Thoracic aorta (tissue), 2 donors: ENCODE results near the gene IFIT3. TPM values are rescaled to one million over a fixed set of nuclear protein-coding genes. Genes with fewer than 3 reads are reported as not detected.

ENCODE experiments used
- ATAC-seq: fragments of 150-250 bp; one replicate; pipeline ENCODE4 v1.8.0; 2017; ENCODE audit warnings: low read depth; ENCODE audit not compliant: insufficient number of reproducible peaks, low FRiP score
- DNase-seq: peaks from one replicate; pipeline ENCODE4 v3.0.0-alpha.2; 2020; ENCODE audit warnings: low spot score
- H3K27ac ChIP-seq, 2 donors: fragments of 200-600 bp; sonication (generic); 1 replicate in 1 of 2; 2 replicates in 1 of 2; pipeline ENCODE4 v1.5.1; 2016; ENCODE audit warnings: mild to moderate bottlenecking in 2 of 2, moderate library complexity in 2 of 2
- H3K27me3 ChIP-seq: fragments of 200-600 bp; sonication (generic); replicated peaks from 2 replicates; pipeline ENCODE4 v1.6.0; 2016; ENCODE audit warnings: mild to moderate bottlenecking; ENCODE audit not compliant: insufficient read depth
- H3K36me3 ChIP-seq: fragments of 200-600 bp; sonication (generic); one replicate; pipeline ENCODE4 v1.5.1; 2016
- H3K4me1 ChIP-seq, 2 donors: fragments of 200-600 bp; sonication (generic); 1 replicate in 1 of 2; 2 replicates in 1 of 2; pipeline versions ENCODE4 v1.5.1 to v1.6.0; 2016; ENCODE audit warnings: low read depth in 2 of 2, mild to moderate bottlenecking in 1 of 2; ENCODE audit not compliant: control insufficient read depth in 1 of 2
- H3K4me3 ChIP-seq: fragments of 200-600 bp; sonication (generic); 2 replicates; pipeline ENCODE4 v1.5.1; 2016; ENCODE audit warnings: mild to moderate bottlenecking
- H3K9me3 ChIP-seq: fragments of 200-600 bp; sonication (generic); 2 replicates; pipeline ENCODE4 v1.5.1; 2016
- total RNA-seq, 2 donors: library from RNA; depleted of rRNA; stranded (reverse); fragments of >200 nt; gene quantifications; one replicate each; pipeline versions ENCODE4 v1.1.0 to v1.2.3, GENCODE V29; 2016
- TF ChIP-seq, protein P1 (sequence below): fragments of 200-600 bp; sonication (generic); IDR thresholded peaks from one replicate; pipeline ENCODE4 v1.5.1; 2019; ENCODE audit warnings: antibody characterized with exemption

IFIT3 gene
- total RNA-seq, 2 donors from 2014 or later, result 9.6 to 22.7 TPM

DNA sequence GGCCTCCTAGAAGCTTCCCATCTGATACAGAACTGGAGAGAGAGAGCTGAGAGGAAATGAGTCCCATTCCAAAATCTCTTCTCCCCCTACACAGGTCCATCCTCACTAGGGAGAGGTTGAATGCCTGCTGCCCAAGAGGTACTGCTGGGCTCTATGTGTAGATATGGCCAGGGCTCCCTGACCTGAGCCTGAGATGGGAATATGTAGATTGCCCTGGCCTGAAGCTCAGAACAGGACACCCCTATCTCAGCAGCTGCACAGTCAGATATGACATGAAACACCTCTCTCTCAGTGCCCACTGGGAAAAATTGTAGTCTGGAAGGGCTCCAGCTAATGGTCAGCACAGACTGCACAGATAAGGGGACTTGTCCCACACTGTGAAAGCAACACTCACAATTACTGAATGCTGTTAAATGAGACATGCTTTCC, 46.9 kb downstream of the IFIT3 start:
- ATAC-seq, result peak; percentile 17
- no peaks in the 10 kb centered on the region for H3K9me3 ChIP-seq
- DNase-seq, result no peak
- H3K27ac ChIP-seq, result peak overlapping the region; percentile 79 to 92
- H3K27me3 ChIP-seq, result no peaks in the 10 kb centered on the region
- no peaks in the 10 kb centered on the region for H3K36me3 ChIP-seq
- peak overlapping the region; percentile 39 for H3K4me3 ChIP-seq
- TF ChIP-seq, protein P1, sequence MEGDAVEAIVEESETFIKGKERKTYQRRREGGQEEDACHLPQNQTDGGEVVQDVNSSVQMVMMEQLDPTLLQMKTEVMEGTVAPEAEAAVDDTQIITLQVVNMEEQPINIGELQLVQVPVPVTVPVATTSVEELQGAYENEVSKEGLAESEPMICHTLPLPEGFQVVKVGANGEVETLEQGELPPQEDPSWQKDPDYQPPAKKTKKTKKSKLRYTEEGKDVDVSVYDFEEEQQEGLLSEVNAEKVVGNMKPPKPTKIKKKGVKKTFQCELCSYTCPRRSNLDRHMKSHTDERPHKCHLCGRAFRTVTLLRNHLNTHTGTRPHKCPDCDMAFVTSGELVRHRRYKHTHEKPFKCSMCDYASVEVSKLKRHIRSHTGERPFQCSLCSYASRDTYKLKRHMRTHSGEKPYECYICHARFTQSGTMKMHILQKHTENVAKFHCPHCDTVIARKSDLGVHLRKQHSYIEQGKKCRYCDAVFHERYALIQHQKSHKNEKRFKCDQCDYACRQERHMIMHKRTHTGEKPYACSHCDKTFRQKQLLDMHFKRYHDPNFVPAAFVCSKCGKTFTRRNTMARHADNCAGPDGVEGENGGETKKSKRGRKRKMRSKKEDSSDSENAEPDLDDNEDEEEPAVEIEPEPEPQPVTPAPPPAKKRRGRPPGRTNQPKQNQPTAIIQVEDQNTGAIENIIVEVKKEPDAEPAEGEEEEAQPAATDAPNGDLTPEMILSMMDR, result no peak
- H3K4me1 ChIP-seq, result peaks cover 7 to 18% of the 10 kb centered on the region in 2 donors

DNA sequence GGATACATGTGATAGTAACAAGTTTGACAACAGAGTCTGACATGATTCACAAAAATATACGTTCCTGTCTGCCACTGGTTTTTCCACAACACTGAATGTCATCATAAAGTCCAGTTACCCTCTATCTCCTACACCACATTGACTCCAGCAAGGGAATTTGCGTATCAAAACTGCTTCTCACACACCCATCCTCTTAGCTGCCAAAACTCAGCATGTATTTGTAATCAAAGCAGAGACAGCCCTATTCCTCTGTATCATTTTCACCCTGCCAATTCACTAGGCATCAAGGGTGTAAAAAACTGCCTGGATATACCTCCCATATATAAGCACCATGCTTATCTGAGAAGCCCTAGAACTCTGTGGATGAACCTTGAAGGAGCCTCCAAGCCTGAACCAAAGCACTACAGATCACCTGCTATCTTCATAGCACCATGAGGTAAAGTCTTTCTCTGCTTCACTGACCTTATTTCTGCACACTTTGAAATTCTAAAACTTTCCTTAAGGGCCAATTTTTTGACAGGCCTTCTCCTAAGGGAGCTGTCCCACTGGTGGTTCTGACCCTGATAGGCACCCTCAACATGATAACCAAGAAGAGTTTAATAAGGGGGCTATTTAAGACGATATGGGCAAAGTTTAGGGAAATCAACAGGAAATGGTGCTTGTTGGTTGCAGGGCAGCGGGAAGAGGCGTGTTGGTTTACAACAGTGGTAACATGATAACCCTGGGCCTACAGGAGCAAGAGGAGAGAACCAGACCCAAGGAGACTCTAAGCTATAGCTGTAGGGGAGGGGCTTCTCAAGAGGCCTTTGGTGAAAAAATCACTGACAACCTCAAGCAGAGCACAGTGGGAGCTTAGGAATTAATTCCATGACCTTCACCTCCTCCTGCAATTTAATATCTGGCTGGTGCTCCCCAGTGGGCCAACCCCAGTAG, 50.2 kb downstream of the IFIT3 start, which contains the start of gene IFIT1B:
Gene IFIT1B, plus strand, starts transcription at position 352 of the 933 bp plus-strand sequence. Its CDS starts 80 bp downstream, at position 432.
- ATAC-seq (no peak), DNase-seq (no peak)
- Histone ChIP-seq H3K4me3 (no peak within 1 kb of the TSS), H3K27ac (no peak within 1 kb of the TSS), H3K36me3 (no peaks in the 10 kb centered on the region), H3K9me3 (no peaks in the 10 kb centered on the region), H3K4me1 (peaks cover 7 to 18% of the 10 kb centered on the region in 2 donors), H3K27me3 (no peaks in the 10 kb centered on the region)
- TF ChIP-seq, protein P1, result no peak

DNA sequence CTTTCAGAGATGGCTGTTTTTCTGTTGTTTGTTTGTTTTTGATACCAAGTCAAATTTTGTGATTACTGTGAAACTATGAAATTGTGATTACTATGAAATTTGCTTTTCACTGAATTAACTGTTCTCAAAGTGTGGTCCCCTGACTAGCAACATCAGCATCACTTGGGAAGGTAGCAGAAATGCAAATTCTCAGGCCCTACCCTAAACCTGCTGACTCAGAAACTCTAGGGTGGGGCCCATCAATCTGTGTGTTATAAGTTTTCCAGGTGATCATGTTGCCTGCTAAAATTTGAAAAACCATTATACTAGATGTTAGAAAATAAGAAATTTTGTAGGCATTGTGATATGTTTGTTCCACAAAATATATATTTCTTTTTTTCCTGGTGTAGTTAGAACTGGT, 51.3 kb downstream of the IFIT3 start:
- ATAC-seq, result no peak
- Histone ChIP-seq H3K36me3 (no peaks in the 10 kb centered on the region), H3K9me3 (no peaks in the 10 kb centered on the region), H3K4me1 (peaks cover 7 to 9% of the 10 kb centered on the region in 2 donors), H3K27ac (no peak overlapping the region), H3K27me3 (no peaks in the 10 kb centered on the region), H3K4me3 (no peak overlapping the region)
- TF ChIP-seq, protein P1, result no peak
- DNase-seq, result no peak

DNA sequence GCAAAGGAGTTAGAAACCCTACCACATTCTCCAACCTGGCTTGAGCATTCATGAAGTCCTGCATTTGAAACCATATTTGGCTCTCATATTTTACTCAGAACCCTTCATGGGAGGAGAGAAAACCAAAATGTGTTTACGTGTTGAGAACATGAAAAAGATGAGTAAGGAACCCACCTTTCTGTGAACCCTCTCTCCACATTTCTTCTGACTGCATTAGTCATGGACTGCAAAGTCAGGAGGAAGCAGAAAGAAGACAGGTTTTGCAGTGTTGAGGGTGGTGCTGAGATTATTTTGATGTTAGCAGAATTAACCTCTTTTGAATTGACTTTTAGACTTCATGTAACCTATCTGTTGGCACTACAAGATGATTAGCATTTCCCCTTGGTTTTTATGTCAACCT, 55.0 kb downstream of the IFIT3 start:
- Histone ChIP-seq H3K36me3 (no peaks in the 10 kb centered on the region), H3K27me3 (no peaks in the 10 kb centered on the region), H3K9me3 (no peaks in the 10 kb centered on the region), H3K4me1 (no peaks in the 10 kb centered on the region), H3K27ac (no peak overlapping the region), H3K4me3 (no peak overlapping the region)
- TF ChIP-seq, protein P1, result no peak
- no peak for DNase-seq
- ATAC-seq, result no peak

DNA sequence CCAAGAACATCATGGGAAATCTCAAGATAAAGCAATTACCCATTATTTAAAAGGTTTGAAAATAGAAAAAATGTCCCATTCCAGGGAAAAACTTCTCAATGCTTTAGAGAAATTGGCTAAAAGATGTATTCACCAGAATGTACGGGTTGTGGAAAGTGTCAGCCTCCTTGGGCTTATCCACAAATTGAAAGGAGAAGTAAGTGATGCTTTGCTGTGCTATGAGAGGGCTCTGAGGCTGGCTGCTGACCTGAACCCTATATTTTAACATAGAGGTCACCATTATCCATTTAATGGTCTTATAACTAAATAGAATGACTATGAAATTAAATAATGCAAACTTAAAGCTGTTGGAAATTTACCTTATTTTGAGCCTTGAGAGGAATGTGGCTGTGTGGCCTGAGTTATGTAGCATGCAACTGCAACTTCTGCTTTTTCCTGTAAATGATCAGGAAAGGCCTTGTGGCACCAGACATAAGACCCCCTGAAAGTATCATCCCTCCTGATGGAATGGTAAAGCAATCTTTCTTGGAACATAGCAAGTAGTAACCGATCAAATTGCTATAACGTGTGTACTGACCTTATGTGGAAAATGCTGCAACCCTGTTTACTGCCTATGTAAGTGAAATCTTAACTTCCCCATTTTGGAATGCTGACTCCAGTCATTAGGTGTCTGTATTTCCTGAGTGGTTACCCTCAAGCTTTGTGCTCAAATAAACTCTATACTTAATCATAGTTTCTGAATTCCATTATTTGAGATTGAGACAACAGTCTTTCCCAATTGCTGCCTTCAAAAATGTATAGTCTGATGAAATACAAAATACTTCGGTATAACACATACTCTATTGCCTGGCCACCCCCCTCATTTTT, 56.9 kb downstream of the IFIT3 start:
- Histone ChIP-seq H3K4me1 (no peaks in the 10 kb centered on the region), H3K27me3 (no peaks in the 10 kb centered on the region), H3K27ac (no peak overlapping the region), H3K4me3 (no peak overlapping the region), H3K36me3 (no peaks in the 10 kb centered on the region), H3K9me3 (no peaks in the 10 kb centered on the region)
- no peak for DNase-seq
- ATAC-seq, result no peak
- TF ChIP-seq, protein P1, result no peak
